GM18507 (cell line): ENCODE data around the gene ORC3.

Experiments used
- DNase-seq: peaks from one replicate; pipeline ENCODE4 v3.0.0; 2011; ENCODE audit warnings: low read depth; ENCODE audit not compliant: insufficient read length; ENCODE audit errors: extremely low spot score
- FAIRE-seq: peaks from 2 replicates; lab custom pipeline; 2011; peaks lifted over from hg19 to GRCh38; lab: Jason Lieb, UNC

The ORC3 gene

GRCh38 chr6:87654875-87655454 lies 65.0 kb downstream of the ORC3 start:
- FAIRE-seq (no peak), DNase-seq (no peak)

GRCh38 chr6:87655824-87656223 lies 65.9 kb downstream of the ORC3 start:
- FAIRE-seq: no peak
- no peak for DNase-seq

GRCh38 chr6:87656857-87657256 lies 66.9 kb downstream of the ORC3 start:
- DNase-seq (no peak), FAIRE-seq (peak; percentile 69)

- no peak for DNase-seq
- no peak for FAIRE-seq
Observed at GRCh38 chr6:87658516-87658915, 68.6 kb downstream of the ORC3 start.

DNA sequence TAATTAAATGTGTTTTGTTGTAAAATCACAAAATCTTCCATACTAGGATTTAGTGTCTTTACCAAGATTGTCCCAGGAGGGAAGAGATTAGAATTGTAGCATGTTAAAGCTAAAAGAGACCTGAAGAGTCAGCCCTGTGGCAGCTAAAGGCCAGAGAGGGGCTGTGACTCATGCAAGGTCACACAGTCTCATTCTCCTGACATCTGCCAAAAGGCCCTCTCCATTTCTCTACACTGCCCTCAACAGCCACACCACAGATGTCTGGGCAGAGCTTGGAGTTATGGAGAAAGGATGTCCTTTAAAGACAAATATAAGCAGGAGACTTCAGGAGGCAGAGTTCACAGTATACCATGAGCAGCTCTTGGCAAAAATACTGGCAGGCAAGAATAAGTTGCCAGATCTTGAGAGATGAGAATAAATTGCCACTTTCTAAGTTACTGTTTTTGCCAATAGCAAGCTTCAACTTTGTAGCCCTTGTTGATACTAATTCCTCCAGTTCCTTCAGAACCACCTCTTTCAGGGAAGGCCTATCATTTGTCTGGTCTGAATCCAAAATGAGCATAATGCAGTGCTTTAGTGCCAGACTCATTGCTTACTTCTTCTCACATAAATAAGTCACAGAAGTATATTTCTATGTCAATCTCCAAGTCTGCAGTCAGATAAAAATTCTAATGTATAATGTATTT lies 70.4 kb downstream of the ORC3 start:
- no peak for FAIRE-seq
- no peak for DNase-seq

- FAIRE-seq (no peak), DNase-seq (no peak)
Observed at GRCh38 chr6:87661016-87661415, 71.1 kb downstream of the ORC3 start.

- DNase-seq: no peak
- FAIRE-seq: no peak
Observed at GRCh38 chr6:87661503-87661902, 71.6 kb downstream of the ORC3 start.

DNA sequence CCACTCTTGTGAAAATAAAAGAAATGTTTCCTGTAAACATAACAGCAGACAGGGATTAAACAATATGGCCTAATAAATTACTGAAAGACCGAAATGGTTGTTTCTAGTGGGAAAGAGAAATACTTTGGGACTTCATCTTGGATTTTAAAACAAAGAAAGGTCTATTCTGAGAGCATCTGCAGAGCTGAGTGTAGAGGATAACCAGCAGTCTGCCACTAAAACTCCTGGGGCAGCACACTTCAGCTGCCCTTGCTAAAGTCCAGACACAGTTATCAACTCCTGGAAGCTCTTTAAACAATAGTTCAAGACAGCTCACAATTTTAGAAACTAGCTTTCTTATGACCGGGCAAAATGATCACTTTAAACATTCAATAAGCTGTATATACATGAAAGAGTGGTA lies 73.5 kb downstream of the ORC3 start:
- no peak for DNase-seq
- FAIRE-seq: no peak

DNA sequence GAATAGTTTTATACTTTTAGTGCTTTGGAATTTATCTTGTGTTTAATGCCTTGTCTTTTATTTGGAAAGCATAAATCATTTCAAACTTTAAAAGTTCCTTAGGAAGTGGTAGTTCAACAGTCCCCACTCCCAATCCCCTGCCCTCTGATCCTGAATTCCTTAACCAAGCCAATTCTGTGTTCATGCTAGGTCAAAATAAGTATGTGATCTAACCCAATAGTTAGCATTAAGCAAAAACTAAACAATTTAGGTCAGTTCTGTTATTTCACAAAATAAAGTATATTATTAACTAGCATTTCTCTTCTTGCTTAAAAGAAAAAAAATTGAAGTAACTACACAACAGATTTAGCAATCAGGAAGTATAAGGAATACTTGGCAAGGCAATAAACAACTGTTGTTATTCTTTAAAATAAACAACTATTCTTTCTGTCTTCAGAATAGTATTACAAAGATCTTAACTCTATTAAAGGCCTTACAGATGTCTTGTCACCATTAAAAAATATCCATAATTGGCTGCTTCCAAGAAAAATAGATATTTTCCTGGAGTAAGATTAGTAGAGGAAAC lies 75.1 kb downstream of the ORC3 start:
- DNase-seq: no peak
- no peak for FAIRE-seq

DNA sequence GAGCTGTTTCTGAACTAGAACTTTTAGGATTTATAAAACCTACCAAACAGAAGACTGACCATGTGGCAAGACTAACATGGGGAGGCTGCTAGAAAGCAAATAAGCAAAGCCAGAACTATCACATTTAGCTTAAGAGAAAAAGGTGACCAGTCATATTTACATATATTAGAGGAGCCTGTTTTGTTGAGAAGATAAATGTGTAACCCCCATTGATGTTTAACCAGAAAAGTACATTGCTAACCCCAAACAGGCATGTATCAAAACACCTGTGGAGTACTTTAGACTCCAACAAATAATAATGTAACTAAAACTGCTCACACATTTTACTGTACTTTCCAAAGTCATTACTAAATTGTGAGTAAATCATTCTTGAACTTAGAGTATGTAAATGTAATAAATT lies 77.1 kb downstream of the ORC3 start:
- DNase-seq: no peak
- peak; percentile 71 for FAIRE-seq

GRCh38 chr6:87668013-87668412 lies 78.1 kb downstream of the ORC3 start:
- DNase-seq: no peak

GRCh38 chr6:87669051-87669450 lies 79.1 kb downstream of the ORC3 start:
- FAIRE-seq: no peak

More at GRCh38 chr6:87668013-87668412, 78.1 kb downstream of the ORC3 start:
- no peak for FAIRE-seq

GRCh38 chr6:87670707-87671106 lies 80.8 kb downstream of the ORC3 start:
- FAIRE-seq: no peak
- no peak for DNase-seq

More at GRCh38 chr6:87669051-87669450, 79.1 kb downstream of the ORC3 start:
- DNase-seq: no peak

GRCh38 chr6:87671555-87672029 lies 81.7 kb downstream of the ORC3 start:
- DNase-seq (no peak), FAIRE-seq (no peak)

- DNase-seq: no peak
- no peak for FAIRE-seq
Observed at GRCh38 chr6:87672641-87673040, 82.7 kb downstream of the ORC3 start.

DNA sequence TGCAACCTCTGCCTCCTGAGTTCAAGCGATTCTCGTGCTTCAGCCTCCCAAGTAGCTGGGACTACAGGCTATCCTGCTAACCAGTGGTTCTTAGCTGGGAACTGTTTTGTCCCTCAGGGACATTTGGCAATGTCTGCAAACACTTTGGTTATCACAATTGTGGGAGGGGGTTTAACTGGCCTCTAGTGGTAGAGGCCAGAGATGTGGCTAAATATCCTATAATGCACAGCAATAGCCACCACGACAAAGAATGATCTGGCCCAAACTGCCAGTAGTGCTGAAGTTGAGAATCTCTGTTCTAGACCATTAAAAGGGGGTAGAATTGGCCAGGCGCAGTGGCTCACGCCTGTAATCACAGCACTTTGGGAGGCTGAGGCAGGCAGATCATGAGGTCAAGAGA lies 83.3 kb downstream of the ORC3 start:
- DNase-seq (no peak), FAIRE-seq (no peak)

DNA sequence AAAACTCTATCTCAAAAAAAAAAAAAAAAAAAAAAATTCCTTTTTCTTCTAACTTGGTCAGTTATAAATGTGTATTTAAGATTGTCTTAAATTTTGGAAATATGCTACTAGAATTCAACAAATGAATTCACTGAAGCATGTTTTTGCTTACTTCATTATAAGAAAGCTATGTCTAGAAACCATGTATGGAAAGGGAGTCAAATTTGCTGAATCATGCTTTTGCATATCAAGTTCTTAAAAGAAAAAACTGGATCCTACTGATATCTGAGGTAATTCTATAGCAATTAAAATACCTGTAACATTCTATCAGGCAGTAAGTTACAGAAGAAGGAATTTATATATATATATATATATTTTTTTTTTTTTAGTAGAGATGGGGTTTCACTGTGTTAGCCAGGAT lies 84.4 kb downstream of the ORC3 start:
- DNase-seq: no peak
- no peak for FAIRE-seq

GRCh38 chr6:87675004-87675681 lies 85.2 kb downstream of the ORC3 start:
- FAIRE-seq: no peak
- DNase-seq: no peak

DNA sequence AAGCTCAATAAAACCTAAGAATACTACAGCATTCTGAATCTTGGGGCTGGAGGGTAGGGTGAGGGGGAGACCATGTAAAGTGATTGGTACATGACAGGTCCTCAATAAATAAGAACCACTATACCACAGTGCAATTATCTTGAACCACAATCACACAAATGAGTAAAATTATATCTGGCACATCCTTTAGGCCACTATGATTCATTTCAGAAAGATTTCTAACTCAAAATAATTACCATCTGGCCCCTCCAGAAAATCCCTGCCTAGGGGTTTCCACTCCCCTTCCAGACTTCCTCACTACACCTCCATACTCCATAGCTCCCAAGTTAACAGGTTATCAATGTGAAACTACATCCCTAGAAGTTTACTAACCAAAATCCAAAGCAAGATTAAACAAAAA lies 92.4 kb downstream of the ORC3 start:
- FAIRE-seq: peak; percentile 62
- DNase-seq: no peak

DNA sequence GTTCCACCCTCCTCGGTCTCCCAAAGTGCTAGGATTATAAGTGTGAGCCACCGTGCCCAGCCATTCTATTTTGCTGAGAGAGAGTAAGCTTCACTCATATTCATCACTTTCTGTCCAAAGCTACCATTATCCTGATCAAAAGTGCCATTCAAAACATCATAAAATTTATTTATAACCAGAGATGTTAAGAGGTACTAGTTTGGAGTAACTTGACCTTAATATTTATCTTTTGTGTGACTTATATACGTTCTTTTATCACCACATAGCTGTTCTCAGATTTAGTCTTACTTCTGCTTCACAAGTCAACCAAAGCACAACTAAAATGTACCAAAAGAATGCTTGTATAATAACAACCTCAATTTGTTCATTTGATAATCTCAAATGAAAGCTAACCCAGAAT lies 94.0 kb downstream of the ORC3 start:
- FAIRE-seq: no peak
- DNase-seq: no peak
